ENCODE data around the gene SPACA7.

The SPACA7 gene

GRCh38 chr13:112443995-112444311, 67.8 kb downstream of the SPACA7 start:
- H3K36me3 ChIP-seq (ENCODE audit: insufficient read depth, low read length): no peaks in the 10 kb centered on the region
- H3K9ac ChIP-seq (ENCODE audit: low read length): no peak overlapping the region
- no peaks in the 10 kb centered on the region for H3K9me3 ChIP-seq (ENCODE audit: low read length)
- H3K27ac ChIP-seq (ENCODE audit: low read depth, low read length): no peak overlapping the region
- H3K27me3 ChIP-seq (ENCODE audit: control insufficient read depth in 1 of 2, insufficient read depth in 2 of 2, low read length in 2 of 2): peaks cover 6 to 25% of the 10 kb centered on the region in 2 donors
- no peak overlapping the region for H3K4me3 ChIP-seq (ENCODE audit: low read depth in 1 of 2, low read length in 2 of 2)
- H3K4me1 ChIP-seq (ENCODE audit: insufficient read depth, low read length): no peaks in the 10 kb centered on the region

GRCh38 chr13:112444416-112445399, 68.6 kb downstream of the SPACA7 start:
- Histone ChIP-seq H3K4me1 (ENCODE audit: insufficient read depth, low read length) (no peaks in the 10 kb centered on the region), H3K36me3 (ENCODE audit: insufficient read depth, low read length) (no peaks in the 10 kb centered on the region), H3K4me3 (ENCODE audit: low read depth in 1 of 2, low read length in 2 of 2) (no peak overlapping the region), H3K9ac (ENCODE audit: low read length) (no peak overlapping the region), H3K27me3 (ENCODE audit: control insufficient read depth in 1 of 2, insufficient read depth in 2 of 2, low read length in 2 of 2) (peaks cover 6 to 25% of the 10 kb centered on the region in 2 donors), H3K27ac (ENCODE audit: low read depth, low read length) (no peak overlapping the region), H3K9me3 (ENCODE audit: low read length) (no peaks in the 10 kb centered on the region)

- H3K9ac ChIP-seq (ENCODE audit: low read length): no peak overlapping the region
These were observed 69.5 kb downstream of the SPACA7 start for GRCh38 chr13:112445411-112446271.

GRCh38 chr13:112446347-112446861, 70.2 kb downstream of the SPACA7 start:
- Histone ChIP-seq H3K4me1 (ENCODE audit: insufficient read depth, low read length) (no peaks in the 10 kb centered on the region), H3K36me3 (ENCODE audit: insufficient read depth, low read length) (no peaks in the 10 kb centered on the region), H3K4me3 (ENCODE audit: low read depth in 1 of 2, low read length in 2 of 2) (no peak overlapping the region), H3K27me3 (ENCODE audit: control insufficient read depth in 1 of 2, insufficient read depth in 2 of 2, low read length in 2 of 2) (peaks cover 6 to 25% of the 10 kb centered on the region in 2 donors), H3K9me3 (ENCODE audit: low read length) (no peaks in the 10 kb centered on the region), H3K27ac (ENCODE audit: low read depth, low read length) (no peak overlapping the region), H3K9ac (ENCODE audit: low read length) (no peak overlapping the region)

More at GRCh38 chr13:112445411-112446271, 69.5 kb downstream of the SPACA7 start:
- H3K4me1 ChIP-seq (ENCODE audit: insufficient read depth, low read length): no peaks in the 10 kb centered on the region
- H3K27me3 ChIP-seq (ENCODE audit: control insufficient read depth in 1 of 2, insufficient read depth in 2 of 2, low read length in 2 of 2): peaks cover 6 to 25% of the 10 kb centered on the region in 2 donors
- no peak overlapping the region for H3K27ac ChIP-seq (ENCODE audit: low read depth, low read length)
- H3K4me3 ChIP-seq (ENCODE audit: low read depth in 1 of 2, low read length in 2 of 2): no peak overlapping the region
- H3K9me3 ChIP-seq (ENCODE audit: low read length): no peaks in the 10 kb centered on the region
- no peaks in the 10 kb centered on the region for H3K36me3 ChIP-seq (ENCODE audit: insufficient read depth, low read length)

GRCh38 chr13:112446867-112447266, 70.7 kb downstream of the SPACA7 start:
- Histone ChIP-seq H3K4me1 (ENCODE audit: insufficient read depth, low read length) (no peaks in the 10 kb centered on the region), H3K4me3 (ENCODE audit: low read depth in 1 of 2, low read length in 2 of 2) (no peak overlapping the region), H3K9me3 (ENCODE audit: low read length) (no peaks in the 10 kb centered on the region), H3K27ac (ENCODE audit: low read depth, low read length) (no peak overlapping the region), H3K9ac (ENCODE audit: low read length) (no peak overlapping the region), H3K36me3 (ENCODE audit: insufficient read depth, low read length) (no peaks in the 10 kb centered on the region), H3K27me3 (ENCODE audit: control insufficient read depth in 1 of 2, insufficient read depth in 2 of 2, low read length in 2 of 2) (peaks cover 6 to 23% of the 10 kb centered on the region in 2 donors)

- peaks cover 6 to 20% of the 10 kb centered on the region in 2 donors for H3K27me3 ChIP-seq (ENCODE audit: control insufficient read depth in 1 of 2, insufficient read depth in 2 of 2, low read length in 2 of 2)
- no peak overlapping the region for H3K27ac ChIP-seq (ENCODE audit: low read depth, low read length)
- no peaks in the 10 kb centered on the region for H3K9me3 ChIP-seq (ENCODE audit: low read length)
- no peak overlapping the region for H3K4me3 ChIP-seq (ENCODE audit: low read depth in 1 of 2, low read length in 2 of 2)
- no peak overlapping the region for H3K9ac ChIP-seq (ENCODE audit: low read length)
- H3K36me3 ChIP-seq (ENCODE audit: insufficient read depth, low read length): no peaks in the 10 kb centered on the region
- H3K4me1 ChIP-seq (ENCODE audit: insufficient read depth, low read length): no peaks in the 10 kb centered on the region
These were observed 71.2 kb downstream of the SPACA7 start for GRCh38 chr13:112447306-112447705.

- Histone ChIP-seq H3K9me3 (ENCODE audit: low read length) (no peaks in the 10 kb centered on the region), H3K4me3 (ENCODE audit: low read depth in 1 of 2, low read length in 2 of 2) (no peak overlapping the region), H3K4me1 (ENCODE audit: insufficient read depth, low read length) (no peaks in the 10 kb centered on the region), H3K27ac (ENCODE audit: low read depth, low read length) (no peak overlapping the region), H3K9ac (ENCODE audit: low read length) (no peak overlapping the region), H3K36me3 (ENCODE audit: insufficient read depth, low read length) (no peaks in the 10 kb centered on the region), H3K27me3 (ENCODE audit: control insufficient read depth in 1 of 2, insufficient read depth in 2 of 2, low read length in 2 of 2) (peaks cover 6 to 14% of the 10 kb centered on the region in 2 donors)
These were observed 71.8 kb downstream of the SPACA7 start for GRCh38 chr13:112447761-112448603.

GRCh38 chr13:112448621-112449544, 72.7 kb downstream of the SPACA7 start:
- peaks cover 0 to 6% of the 10 kb centered on the region in 2 donors for H3K27me3 ChIP-seq (ENCODE audit: control insufficient read depth in 1 of 2, insufficient read depth in 2 of 2, low read length in 2 of 2)
- H3K27ac ChIP-seq (ENCODE audit: low read depth, low read length): no peak overlapping the region
- no peak overlapping the region for H3K9ac ChIP-seq (ENCODE audit: low read length)
- H3K4me1 ChIP-seq (ENCODE audit: insufficient read depth, low read length): no peaks in the 10 kb centered on the region
- no peak overlapping the region for H3K4me3 ChIP-seq (ENCODE audit: low read depth in 1 of 2, low read length in 2 of 2)
- no peaks in the 10 kb centered on the region for H3K36me3 ChIP-seq (ENCODE audit: insufficient read depth, low read length)
- H3K9me3 ChIP-seq (ENCODE audit: low read length): no peaks in the 10 kb centered on the region

- H3K9me3 ChIP-seq (ENCODE audit: low read length): no peaks in the 10 kb centered on the region
- no peaks in the 10 kb centered on the region for H3K4me1 ChIP-seq (ENCODE audit: insufficient read depth, low read length)
- no peak overlapping the region for H3K4me3 ChIP-seq (ENCODE audit: low read depth in 1 of 2, low read length in 2 of 2)
- H3K36me3 ChIP-seq (ENCODE audit: insufficient read depth, low read length): no peaks in the 10 kb centered on the region
- H3K27ac ChIP-seq (ENCODE audit: low read depth, low read length): no peak overlapping the region
- H3K27me3 ChIP-seq (ENCODE audit: control insufficient read depth in 1 of 2, insufficient read depth in 2 of 2, low read length in 2 of 2): peaks cover 0 to 6% of the 10 kb centered on the region in 2 donors
- H3K9ac ChIP-seq (ENCODE audit: low read length): no peak overlapping the region
These were observed 73.4 kb downstream of the SPACA7 start for GRCh38 chr13:112449545-112449930.

Data from muscle layer of colon (tissue), 2 donors.